GM10266 (cell line): ENCODE measurements around the gene DYNC2H1.
"Not testable (repeated sequence)": the region's sequence is repeated elsewhere in the genome, so short reads cannot be mapped to it uniquely, and the experiment has no call there.

Source experiments
- DNase-seq: peaks from one replicate; pipeline ENCODE4 v3.0.0; 2012; ENCODE audit errors: extremely low spot score
- CTCF ChIP-seq: IDR thresholded peaks from 2 replicates; pipeline ENCODE4 v1.5.1; 2012; ENCODE audit warnings: mild to moderate bottlenecking, low read depth; ENCODE audit not compliant: control insufficient read depth, insufficient read depth; ENCODE audit errors: missing control alignments

Gene DYNC2H1

GRCh38 chr11:103359216-103359615 is 250.0 kb downstream of the DYNC2H1 start:
- DNase-seq = no peak
- no peak for TF ChIP-seq CTCF

- TF ChIP-seq CTCF = no peak
- no peak for DNase-seq
These were observed 255.5 kb downstream of the DYNC2H1 start for GRCh38 chr11:103364687-103365086.

- DNase-seq = no peak
- no peak for TF ChIP-seq CTCF
These were observed 258.4 kb downstream of the DYNC2H1 start for GRCh38 chr11:103367650-103368049.

GRCh38 chr11:103368145-103368544 is 258.9 kb downstream of the DYNC2H1 start:
- TF ChIP-seq CTCF = no peak
- no peak for DNase-seq

- DNase-seq = no peak
- no peak for TF ChIP-seq CTCF
These were observed 260.9 kb downstream of the DYNC2H1 start for GRCh38 chr11:103370076-103370475.

- TF ChIP-seq CTCF = no peak
- DNase-seq = no peak
These were observed 263.7 kb downstream of the DYNC2H1 start for GRCh38 chr11:103372906-103373305.

GRCh38 chr11:103374227-103374626 is 265.0 kb downstream of the DYNC2H1 start:
- not testable (repeated sequence) for DNase-seq

- no peak for TF ChIP-seq CTCF
- DNase-seq = no peak
These were observed 269.7 kb downstream of the DYNC2H1 start for GRCh38 chr11:103378931-103379330.
